WTC11 (cell line): ENCODE results near the gene HMGXB3. TPM values are rescaled to one million over a fixed set of nuclear protein-coding genes. Genes with fewer than 3 reads are reported as not detected.

Experiments
- ATAC-seq: fragments of 200-7000 bp; cut with Tn5 transposase; 2 replicates; pipeline ENCODE4 v1.10.0; 2021; ENCODE audit warnings: mild to moderate bottlenecking, moderate library complexity
- CTCF ChIA-PET: fragments of 300-600 bp; sonication (Branson Sonifier 250); formaldehyde crosslinking; loops from one replicate; lab custom pipeline; 2021; ENCODE audit warnings: antibody characterized with exemption; lab: Charles Lee
- POLR2A ChIA-PET: fragments of 350-600 bp; sonication (Branson Sonifier 250); formaldehyde crosslinking; loops from one replicate; lab custom pipeline; 2021; ENCODE audit warnings: antibody characterized with exemption; lab: Charles Lee
- DNase-seq: peaks from one replicate; pipeline ENCODE4 v3.0.0; 2021; ENCODE audit warnings: low spot score
- H3K27ac Mint-ChIP-seq: 2 replicates; pipeline ENCODE4 v1.8.0; 2021; ENCODE audit warnings: mixed read lengths
- H3K27me3 Mint-ChIP-seq: 2 replicates; pipeline ENCODE4 v1.8.0; 2021; ENCODE audit warnings: low read depth, mild to moderate bottlenecking, moderate library complexity, mixed read lengths
- H3K36me3 Mint-ChIP-seq: 2 replicates; pipeline ENCODE4 v1.8.0; 2021; ENCODE audit warnings: mixed read lengths
- H3K4me1 Mint-ChIP-seq: 2 replicates; pipeline ENCODE4 v1.8.0; 2022; ENCODE audit warnings: mixed read lengths
- H3K4me3 Mint-ChIP-seq: 2 replicates; pipeline ENCODE4 v1.8.0; 2021; ENCODE audit warnings: mild to moderate bottlenecking, moderate library complexity, mixed read lengths
- H3K9me3 Mint-ChIP-seq: 2 replicates; pipeline ENCODE4 v1.8.0; 2021; ENCODE audit warnings: mixed read lengths
- EMX1 ChIP-seq: fragments of 250-450 bp; sonication (Bioruptor Pico); IDR thresholded peaks from 2 replicates; pipeline ENCODE4 v1.8.0; 2021; ENCODE audit warnings: mild to moderate bottlenecking
- FOXJ3 ChIP-seq: sonication (generic); formaldehyde crosslinking; IDR thresholded peaks from 2 replicates; pipeline ENCODE4 v1.9.0; 2021; ENCODE audit warnings: missing genetic modification reagents, mild to moderate bottlenecking, borderline replicate concordance
- FOXK1 ChIP-seq: sonication (generic); formaldehyde crosslinking; IDR thresholded peaks from 2 replicates; pipeline ENCODE4 v1.8.0; 2022; ENCODE audit warnings: mild to moderate bottlenecking, moderate library complexity, missing genetic modification reagents
- FOXP1 ChIP-seq: sonication (generic); formaldehyde crosslinking; IDR thresholded peaks from 2 replicates; pipeline ENCODE4 v1.8.0; 2022; ENCODE audit warnings: missing genetic modification reagents, mild to moderate bottlenecking, moderate library complexity, borderline replicate concordance
- GRHL2 ChIP-seq: fragments of 250-450 bp; sonication (Bioruptor Pico); IDR thresholded peaks from 2 replicates; pipeline ENCODE4 v1.8.0; 2022; ENCODE audit warnings: mild to moderate bottlenecking, moderate library complexity; ENCODE audit not compliant: insufficient replicate concordance, severe bottlenecking
- NFYB ChIP-seq: sonication (generic); formaldehyde crosslinking; conservative IDR thresholded peaks from 2 replicates; pipeline ENCODE4 v1.8.0; 2022; ENCODE audit warnings: low read depth, missing genetic modification reagents
- NR2C2 ChIP-seq: sonication (generic); formaldehyde crosslinking; IDR thresholded peaks from 2 replicates; pipeline ENCODE4 v1.8.0; 2022; ENCODE audit warnings: mild to moderate bottlenecking, missing genetic modification reagents
- PRRX2 ChIP-seq: fragments of 250-450 bp; sonication (Bioruptor Pico); IDR thresholded peaks from 2 replicates; pipeline ENCODE4 v1.8.0; 2021; ENCODE audit warnings: mild to moderate bottlenecking
- STAT6 ChIP-seq: sonication (generic); formaldehyde crosslinking; conservative IDR thresholded peaks from 2 replicates; pipeline ENCODE4 v1.8.1; 2023; ENCODE audit warnings: mild to moderate bottlenecking, low read depth, missing genetic modification reagents, moderate library complexity
- TCF7 ChIP-seq: sonication (generic); formaldehyde crosslinking; IDR thresholded peaks from 2 replicates; pipeline ENCODE4 v1.8.0; 2022; ENCODE audit warnings: mild to moderate bottlenecking, low read depth, missing genetic modification reagents, moderate library complexity
- TEAD4 ChIP-seq: sonication (generic); formaldehyde crosslinking; IDR thresholded peaks from 2 replicates; pipeline ENCODE4 v1.8.0; 2022; ENCODE audit warnings: mild to moderate bottlenecking, missing genetic modification reagents
- USF2 ChIP-seq: sonication (generic); formaldehyde crosslinking; IDR thresholded peaks from 2 replicates; pipeline ENCODE4 v1.8.1; 2023; ENCODE audit warnings: mild to moderate bottlenecking, missing genetic modification reagents, moderate library complexity
- ZNF121 ChIP-seq: sonication (generic); formaldehyde crosslinking; IDR thresholded peaks from 2 replicates; pipeline ENCODE4 v1.8.0; 2023; ENCODE audit warnings: missing genetic modification reagents
- ZNF138 ChIP-seq: sonication (generic); formaldehyde crosslinking; conservative IDR thresholded peaks from 2 replicates; pipeline ENCODE4 v1.8.1; 2022; ENCODE audit warnings: mild to moderate bottlenecking, moderate library complexity, missing genetic modification reagents
- ZNF317 ChIP-seq: sonication (generic); formaldehyde crosslinking; IDR thresholded peaks from 2 replicates; pipeline ENCODE4 v1.8.1; 2023; ENCODE audit warnings: low read depth, mild to moderate bottlenecking, moderate library complexity, missing genetic modification reagents, borderline replicate concordance
- ZNF671 ChIP-seq: fragments of 250-450 bp; sonication (Bioruptor Pico); IDR thresholded peaks from 2 replicates; pipeline ENCODE4 v1.8.0; 2021; ENCODE audit warnings: mild to moderate bottlenecking
- total RNA-seq: library from RNA; stranded (reverse); gene quantifications from 3 replicates; pipeline ENCODE4 v1.2.3, GENCODE V29; 2021
- TF ChIP-seq, protein P1 (sequence below): sonication (generic); formaldehyde crosslinking; IDR thresholded peaks from 2 replicates; pipeline ENCODE4 v1.8.1; 2023; ENCODE audit warnings: mild to moderate bottlenecking, moderate library complexity, missing genetic modification reagents
- TF ChIP-seq, protein P2 (sequence below): sonication (generic); formaldehyde crosslinking; IDR thresholded peaks from 2 replicates; pipeline ENCODE4 v1.8.0; 2022; ENCODE audit warnings: mild to moderate bottlenecking, missing genetic modification reagents
- TF ChIP-seq, protein P3 (sequence below): fragments of 250-450 bp; sonication (Bioruptor Pico); conservative IDR thresholded peaks from 2 replicates; pipeline ENCODE4 v1.9.0; 2021; ENCODE audit warnings: mild to moderate bottlenecking
- TF ChIP-seq, protein P4 (sequence below): sonication (generic); formaldehyde crosslinking; IDR thresholded peaks from 2 replicates; pipeline ENCODE4 v1.8.1; 2022; ENCODE audit warnings: mild to moderate bottlenecking, missing genetic modification reagents, moderate library complexity, borderline replicate concordance

The HMGXB3 gene
- total RNA-seq, 1 experiment from 2014 or later, result 31.6 TPM

GRCh38 chr5:150065346-150065745, 64.8 kb downstream of the HMGXB3 start (continued):
- TF ChIP-seq, protein P1, sequence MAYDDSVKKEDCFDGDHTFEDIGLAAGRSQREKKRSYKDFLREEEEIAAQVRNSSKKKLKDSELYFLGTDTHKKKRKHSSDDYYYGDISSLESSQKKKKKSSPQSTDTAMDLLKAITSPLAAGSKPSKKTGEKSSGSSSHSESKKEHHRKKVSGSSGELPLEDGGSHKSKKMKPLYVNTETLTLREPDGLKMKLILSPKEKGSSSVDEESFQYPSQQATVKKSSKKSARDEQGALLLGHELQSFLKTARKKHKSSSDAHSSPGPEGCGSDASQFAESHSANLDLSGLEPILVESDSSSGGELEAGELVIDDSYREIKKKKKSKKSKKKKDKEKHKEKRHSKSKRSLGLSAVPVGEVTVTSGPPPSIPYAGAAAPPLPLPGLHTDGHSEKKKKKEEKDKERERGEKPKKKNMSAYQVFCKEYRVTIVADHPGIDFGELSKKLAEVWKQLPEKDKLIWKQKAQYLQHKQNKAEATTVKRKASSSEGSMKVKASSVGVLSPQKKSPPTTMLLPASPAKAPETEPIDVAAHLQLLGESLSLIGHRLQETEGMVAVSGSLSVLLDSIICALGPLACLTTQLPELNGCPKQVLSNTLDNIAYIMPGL (CRISPR knock-in tag), result no peak
- TF ChIP-seq USF2 (CRISPR knock-in tag) (no peak), EMX1 (CRISPR knock-in tag) (no peak), FOXK1 (CRISPR knock-in tag) (no peak), ZNF138 (CRISPR knock-in tag) (no peak), NR2C2 (CRISPR knock-in tag) (no peak), TCF7 (CRISPR knock-in tag) (no peak), FOXP1 (CRISPR knock-in tag) (no peak)
- TF ChIP-seq, protein P2, sequence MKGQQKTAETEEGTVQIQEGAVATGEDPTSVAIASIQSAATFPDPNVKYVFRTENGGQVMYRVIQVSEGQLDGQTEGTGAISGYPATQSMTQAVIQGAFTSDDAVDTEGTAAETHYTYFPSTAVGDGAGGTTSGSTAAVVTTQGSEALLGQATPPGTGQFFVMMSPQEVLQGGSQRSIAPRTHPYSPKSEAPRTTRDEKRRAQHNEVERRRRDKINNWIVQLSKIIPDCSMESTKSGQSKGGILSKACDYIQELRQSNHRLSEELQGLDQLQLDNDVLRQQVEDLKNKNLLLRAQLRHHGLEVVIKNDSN (CRISPR knock-in tag), result no peak

GRCh38 chr5:150065886-150066285, 65.3 kb downstream of the HMGXB3 start:
- no peak for DNase-seq
- ATAC-seq, result no peak
- no peaks in the 10 kb centered on the region for H3K36me3 Mint-ChIP-seq
- H3K4me3 Mint-ChIP-seq, result no peak overlapping the region
- no peak overlapping the region for H3K27ac Mint-ChIP-seq
- no peaks in the 10 kb centered on the region for H3K4me1 Mint-ChIP-seq
- peaks cover 3% of the 10 kb centered on the region; the same call in 1 of the 2 replicates for H3K27me3 Mint-ChIP-seq
- ChIA-PET POLR2A (no interaction called here), CTCF (interaction anchor here (0.6 to 1.5 kb wide), 3 partner anchors 57 to 226 kb away, joined by 3 to 4 read pairs (median 3); no protein-coding TSS in a partner anchor)
- no peak for TF ChIP-seq NFYB (CRISPR knock-in tag)
- no peak for TF ChIP-seq ZNF671 (CRISPR knock-in tag)
- TF ChIP-seq TEAD4 (CRISPR knock-in tag), result no peak
- no peak for TF ChIP-seq GRHL2 (CRISPR knock-in tag)
- TF ChIP-seq, protein P3, sequence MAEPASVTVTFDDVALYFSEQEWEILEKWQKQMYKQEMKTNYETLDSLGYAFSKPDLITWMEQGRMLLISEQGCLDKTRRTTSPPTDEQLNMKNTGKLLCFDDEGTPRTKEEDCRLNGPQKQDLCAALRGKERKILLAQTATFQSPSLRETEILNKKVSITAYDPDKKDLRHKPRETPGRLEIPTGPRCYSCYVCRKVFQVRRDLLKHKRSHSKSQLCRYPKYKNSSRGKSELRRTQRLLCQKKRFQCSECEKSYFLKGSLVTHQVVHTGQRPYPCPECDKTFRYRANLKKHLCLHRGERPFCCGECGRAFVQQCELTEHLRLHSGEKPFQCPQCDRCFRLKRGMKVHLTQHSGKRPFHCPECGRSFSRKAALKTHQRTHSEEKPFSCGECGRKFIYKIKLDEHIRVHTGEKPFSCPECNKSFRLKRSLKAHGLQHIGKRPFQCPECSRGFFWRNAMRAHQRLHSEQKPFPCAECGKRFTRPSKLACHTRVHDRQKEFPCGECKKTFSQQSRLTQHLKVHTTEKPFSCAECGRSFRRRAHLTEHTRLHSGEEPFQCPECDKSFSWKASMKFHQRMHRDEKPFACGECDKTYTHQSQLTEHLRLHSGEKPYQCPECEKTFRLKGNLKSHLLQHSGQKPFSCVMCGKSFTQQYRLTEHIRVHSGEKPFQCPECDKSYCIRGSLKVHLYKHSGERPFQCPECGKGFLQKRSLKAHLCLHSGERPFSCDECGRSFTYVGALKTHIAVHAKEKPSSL (CRISPR knock-in tag), result no peak
- H3K9me3 Mint-ChIP-seq, result no peaks in the 10 kb centered on the region

GRCh38 chr5:150066436-150066835, 65.9 kb downstream of the HMGXB3 start:
- CTCF ChIA-PET, result interaction anchor here (0.6 to 1.5 kb wide), 4 partner anchors 56 to 225 kb away, joined by 3 to 4 read pairs (median 3); no protein-coding TSS in a partner anchor
- no peak for DNase-seq
- ATAC-seq, result no peak
- H3K36me3 Mint-ChIP-seq, result no peaks in the 10 kb centered on the region
- no peak overlapping the region for H3K27ac Mint-ChIP-seq
- POLR2A ChIA-PET, result no interaction called here
- H3K27me3 Mint-ChIP-seq, result peaks cover 3% of the 10 kb centered on the region; the same call in 1 of the 2 replicates
- no peak overlapping the region for H3K4me3 Mint-ChIP-seq
- no peak for TF ChIP-seq PRRX2
- no peak for TF ChIP-seq FOXJ3
- TF ChIP-seq STAT6 (CRISPR knock-in tag), result no peak
- TF ChIP-seq ZNF121 (CRISPR knock-in tag), result no peak
- TF ChIP-seq, protein P4, sequence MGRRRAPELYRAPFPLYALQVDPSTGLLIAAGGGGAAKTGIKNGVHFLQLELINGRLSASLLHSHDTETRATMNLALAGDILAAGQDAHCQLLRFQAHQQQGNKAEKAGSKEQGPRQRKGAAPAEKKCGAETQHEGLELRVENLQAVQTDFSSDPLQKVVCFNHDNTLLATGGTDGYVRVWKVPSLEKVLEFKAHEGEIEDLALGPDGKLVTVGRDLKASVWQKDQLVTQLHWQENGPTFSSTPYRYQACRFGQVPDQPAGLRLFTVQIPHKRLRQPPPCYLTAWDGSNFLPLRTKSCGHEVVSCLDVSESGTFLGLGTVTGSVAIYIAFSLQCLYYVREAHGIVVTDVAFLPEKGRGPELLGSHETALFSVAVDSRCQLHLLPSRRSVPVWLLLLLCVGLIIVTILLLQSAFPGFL, result no peak
- TF ChIP-seq EMX1 (CRISPR knock-in tag), result no peak
- TF ChIP-seq ZNF317 (CRISPR knock-in tag), result no peak
- TF ChIP-seq, all 79 proteins: peak for 0
- Mint-ChIP-seq H3K9me3 (no peaks in the 10 kb centered on the region), H3K4me1 (no peaks in the 10 kb centered on the region)
